GM18507 (cell line): ENCODE results near the gene CIROP.

Source experiments
- DNase-seq: peaks from one replicate; pipeline ENCODE4 v3.0.0; 2011; ENCODE audit warnings: low read depth; ENCODE audit not compliant: insufficient read length; ENCODE audit errors: extremely low spot score
- FAIRE-seq: peaks from 2 replicates; lab custom pipeline; 2011; peaks lifted over from hg19 to GRCh38; lab: Jason Lieb, UNC

The CIROP gene

DNA sequence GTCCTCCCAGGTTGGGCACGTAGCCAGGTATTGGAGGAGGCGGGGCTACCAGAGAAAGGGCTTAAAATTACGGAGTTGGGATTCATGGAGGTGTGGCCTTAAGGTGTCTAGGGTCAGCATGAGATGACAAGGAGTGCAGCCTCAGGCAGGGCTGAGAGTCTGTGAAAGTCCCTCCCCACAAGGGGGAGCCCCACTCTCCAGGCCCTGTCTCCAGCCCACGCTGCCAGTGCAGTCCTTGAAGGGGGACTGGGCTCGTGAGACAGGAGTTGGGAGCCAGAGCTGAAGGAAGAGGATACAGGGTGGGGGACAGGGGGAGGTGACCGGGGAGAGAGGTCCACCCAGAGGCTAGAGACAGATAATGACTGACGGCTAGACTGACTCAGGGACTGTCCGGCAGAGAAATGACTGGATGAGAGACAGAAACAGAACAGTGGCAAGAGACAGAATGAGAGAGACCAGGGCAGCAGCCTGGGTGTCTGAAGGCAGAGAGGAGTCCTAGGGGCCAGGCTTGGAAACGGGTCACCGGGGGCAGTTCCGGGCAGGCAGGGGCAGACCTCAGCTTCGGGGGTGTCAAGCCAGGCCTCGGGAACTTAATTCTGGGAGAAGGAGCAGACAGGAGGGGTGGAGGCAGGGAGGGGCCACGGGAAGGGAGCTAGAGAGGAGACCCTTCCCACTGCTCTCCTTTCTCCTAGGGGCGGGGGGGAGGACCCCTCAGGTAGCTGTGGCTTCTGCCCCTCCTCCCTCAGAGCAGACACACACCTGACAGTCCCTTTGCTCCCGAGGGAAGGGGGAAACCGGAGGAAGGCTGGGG, 48.4 kb downstream of the CIROP start:
- peak; percentile 66 for DNase-seq

GRCh38 chr14:23055621-23056144, 49.1 kb downstream of the CIROP start:
- FAIRE-seq = no peak
- no peak for DNase-seq

More for the DNA sequence above, 48.4 kb downstream of the CIROP start:
- FAIRE-seq = peak; percentile 91

GRCh38 chr14:23055147-23055550, 49.6 kb downstream of the CIROP start:
- DNase-seq = no peak
- no peak for FAIRE-seq

DNA sequence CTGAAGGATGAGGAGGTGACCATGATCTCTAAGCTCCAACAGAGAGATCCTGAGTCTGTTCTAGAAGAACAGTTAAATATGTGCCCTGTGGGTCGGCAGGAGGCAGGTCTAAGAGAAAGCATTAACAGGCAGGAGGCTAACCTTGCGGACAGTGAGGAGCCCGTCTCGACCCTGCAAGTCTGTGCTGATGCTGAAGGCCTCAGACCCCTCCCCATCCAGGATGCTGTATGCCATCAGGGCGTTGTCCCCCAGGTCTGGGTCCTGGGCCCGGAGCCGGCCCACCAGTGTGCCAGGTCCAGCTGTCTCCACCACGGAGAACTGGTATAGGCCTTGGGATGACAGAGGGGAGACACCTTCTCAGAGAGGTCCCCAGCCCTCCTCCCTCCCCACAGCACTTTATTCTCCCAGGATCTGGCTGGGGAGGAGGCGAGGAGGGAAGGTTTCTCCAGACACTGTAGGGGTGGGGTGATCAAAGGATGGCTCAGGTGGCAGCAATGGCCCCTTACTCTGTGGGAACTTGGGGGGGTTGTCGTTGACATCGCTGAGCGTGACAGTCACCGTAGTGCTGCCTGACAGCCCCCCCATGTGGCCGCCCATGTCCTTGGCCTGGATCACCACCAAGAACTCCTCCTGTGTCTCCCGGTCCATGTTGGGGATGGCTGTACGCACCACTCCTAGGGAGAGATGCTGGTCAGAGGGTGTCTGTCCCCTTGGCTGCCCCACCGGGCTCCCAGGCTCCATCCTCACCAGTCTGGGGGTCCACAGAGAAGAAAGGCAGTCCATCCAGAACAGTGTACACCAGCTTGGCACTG, 50.6 kb downstream of the CIROP start:
- DNase-seq = no peak

DNA sequence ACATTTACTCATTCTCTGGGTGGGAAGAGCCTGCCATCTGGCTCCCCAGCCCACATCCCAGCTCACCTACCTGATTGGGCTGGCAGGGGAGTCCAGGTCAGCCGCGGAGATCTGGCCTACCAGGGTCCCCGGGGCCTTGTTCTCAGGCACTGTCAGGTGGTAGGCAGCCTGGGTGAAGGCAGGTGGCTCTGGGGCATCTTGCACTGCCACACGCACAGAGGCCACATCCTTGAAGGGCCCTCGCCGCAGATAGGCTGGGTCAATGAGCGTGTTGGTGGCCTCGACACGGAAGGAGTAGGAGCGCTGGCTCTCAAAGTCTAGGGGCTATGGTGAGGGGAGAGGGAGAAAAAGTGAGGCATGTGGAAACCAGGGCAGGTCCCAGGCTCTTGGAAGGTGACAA, 51.4 kb downstream of the CIROP start:
- FAIRE-seq (no peak), DNase-seq (no peak)

More for the DNA sequence above, 50.6 kb downstream of the CIROP start:
- FAIRE-seq = no peak

DNA sequence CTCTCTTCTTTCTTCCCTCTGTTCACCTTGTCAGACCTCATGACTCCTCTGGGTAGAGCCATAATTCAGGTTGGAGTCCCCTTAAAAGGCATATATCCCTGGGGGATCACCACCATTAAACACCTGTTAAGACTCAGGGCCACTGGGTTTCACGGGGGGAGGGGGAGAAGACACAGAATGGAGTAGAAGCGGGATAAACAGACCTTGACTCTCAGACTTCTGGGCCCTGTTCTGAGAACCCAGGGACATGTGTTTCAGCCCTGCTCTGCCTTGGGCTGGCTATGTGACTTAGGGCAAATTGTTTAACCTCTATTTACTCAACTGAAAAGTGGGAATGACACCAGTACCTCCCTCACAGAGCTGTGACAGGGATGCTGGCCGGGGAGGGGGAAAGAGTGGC, 52.1 kb downstream of the CIROP start:
- DNase-seq (no peak), FAIRE-seq (no peak)

DNA sequence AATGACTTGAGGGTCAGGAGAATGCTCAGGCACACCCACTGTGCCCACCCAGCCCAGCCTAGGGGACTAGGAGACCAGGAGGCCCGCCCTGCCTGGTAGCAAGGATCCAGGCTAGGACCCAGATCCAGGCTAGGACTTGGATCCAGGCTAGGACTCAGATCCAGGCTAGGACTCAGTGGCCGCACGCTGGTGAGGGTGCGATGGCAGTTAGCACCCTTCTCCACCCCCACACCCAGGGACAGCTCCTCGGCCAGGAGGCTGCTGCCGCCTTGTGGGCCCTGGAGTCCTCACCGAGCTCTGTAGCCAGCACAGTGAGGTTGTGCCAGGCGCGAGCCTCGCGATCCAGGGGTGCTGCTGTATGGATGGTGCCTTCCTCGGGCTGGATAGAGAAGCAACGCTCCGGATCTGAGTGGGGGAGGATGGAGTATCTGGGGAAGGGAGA, 52.6 kb downstream of the CIROP start:
- FAIRE-seq (no peak), DNase-seq (no peak)

GRCh38 chr14:23051141-23052057, 53.4 kb downstream of the CIROP start:
- FAIRE-seq (no peak), DNase-seq (no peak)
